OCI-LY1 (cell line): ENCODE results near the gene CCDC172.

Experiments used
- H2AFZ ChIP-seq: fragments of 200-600 bp; sonication (generic), shearing (Covaris generic); 2 replicates; pipeline ENCODE4 v1.6.0; 2014; ENCODE audit warnings: antibody characterized with exemption, mild to moderate bottlenecking, low read length
- H3F3A ChIP-seq: fragments of 200-600 bp; sonication (generic), shearing (Covaris generic); 2 replicates; pipeline ENCODE4 v1.6.0; 2014; ENCODE audit warnings: mild to moderate bottlenecking, antibody characterized with exemption, low read length, moderate library complexity; ENCODE audit not compliant: insufficient read depth
- H3K27ac ChIP-seq: fragments of 200-600 bp; sonication (generic); 2 replicates; pipeline ENCODE4 v1.5.1; 2014; ENCODE audit warnings: low read length, mixed run types, mild to moderate bottlenecking, low read depth; ENCODE audit not compliant: poor library complexity, severe bottlenecking
- H3K27me3 ChIP-seq: fragments of 200-600 bp; sonication (generic); 2 replicates; pipeline ENCODE4 v1.6.0; 2014; ENCODE audit warnings: antibody characterized with exemption, mild to moderate bottlenecking, low read length, moderate library complexity; ENCODE audit not compliant: insufficient read depth
- H3K36me3 ChIP-seq: fragments of 200-600 bp; sonication (generic); 2 replicates; pipeline ENCODE4 v1.6.1; 2014; ENCODE audit warnings: mild to moderate bottlenecking, antibody characterized with exemption, low read length, moderate library complexity, mixed read lengths; ENCODE audit not compliant: insufficient read depth
- H3K4me1 ChIP-seq: fragments of 200-600 bp; sonication (generic); 2 replicates; pipeline ENCODE4 v1.5.1; 2014; ENCODE audit warnings: mild to moderate bottlenecking, low read length, moderate library complexity; ENCODE audit not compliant: insufficient read depth, severe bottlenecking
- H3K4me2 ChIP-seq: fragments of 200-600 bp; sonication (generic), shearing (Covaris generic); 2 replicates; pipeline ENCODE4 v1.6.1; 2014; ENCODE audit warnings: low read length
- H3K4me3 ChIP-seq: fragments of 200-600 bp; sonication (generic); 2 replicates; pipeline ENCODE4 v1.5.1; 2014; ENCODE audit warnings: low read length, low read depth, mild to moderate bottlenecking, mixed read lengths; ENCODE audit not compliant: poor library complexity, severe bottlenecking
- H3K79me2 ChIP-seq: fragments of 200-600 bp; shearing (Covaris generic); 2 replicates; pipeline ENCODE4 v1.6.1; 2016; ENCODE audit warnings: mixed run types, low read length, mixed read lengths; ENCODE audit not compliant: insufficient read depth
- H3K9ac ChIP-seq: fragments of 200-600 bp; sonication (generic), shearing (Covaris generic); 2 replicates; pipeline ENCODE4 v1.6.1; 2014; ENCODE audit warnings: mild to moderate bottlenecking, low read length, mixed read lengths
- H3K9me2 ChIP-seq: fragments of 200-600 bp; sonication (generic), shearing (Covaris generic); 2 replicates; pipeline ENCODE4 v1.6.1; 2014; ENCODE audit warnings: low read depth, mild to moderate bottlenecking, low read length, mixed read lengths
- H3K9me3 ChIP-seq: fragments of 200-600 bp; shearing (Covaris generic); 2 replicates; pipeline ENCODE4 v1.6.1; 2014; ENCODE audit warnings: low read length, mixed read lengths
- H4K20me1 ChIP-seq: fragments of 200-600 bp; sonication (generic), shearing (Covaris generic); 2 replicates; pipeline ENCODE4 v1.6.0; 2016; ENCODE audit warnings: mild to moderate bottlenecking, low read length; ENCODE audit not compliant: insufficient read depth
- EZH2 ChIP-seq: fragments of 200-600 bp; sonication (generic), shearing (Covaris generic); IDR thresholded peaks from 2 replicates; pipeline ENCODE4 v1.8.0; 2017; ENCODE audit warnings: borderline replicate concordance, mixed run types, mild to moderate bottlenecking, antibody characterized with exemption, low read length, moderate library complexity, mixed read lengths
- TF ChIP-seq, protein P1 (sequence below): fragments of 200-600 bp; sonication (generic), shearing (Covaris generic); IDR thresholded peaks from 2 replicates; pipeline ENCODE4 v1.5.1; 2017; ENCODE audit warnings: mild to moderate bottlenecking, antibody characterized with exemption, low read length, moderate library complexity, mixed read lengths

The CCDC172 gene

DNA sequence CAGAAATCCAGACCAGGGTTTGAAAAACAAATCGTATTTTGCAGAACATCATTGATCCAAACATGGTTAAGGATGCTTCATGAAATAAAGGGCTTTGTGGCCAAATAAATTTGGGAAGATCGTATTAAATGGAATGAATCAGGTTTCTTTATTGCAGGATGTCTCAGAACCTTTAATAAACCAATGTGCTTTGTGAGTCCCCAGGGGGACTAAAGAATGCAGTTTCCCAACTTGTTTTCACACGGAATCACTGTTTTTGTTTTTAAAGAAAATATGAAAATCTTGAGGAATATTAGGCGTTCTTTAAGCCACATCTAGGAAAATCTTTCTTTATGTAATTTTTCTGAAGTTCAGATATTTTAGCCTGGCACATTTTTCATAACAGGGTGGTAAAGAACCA, 16.8 kb upstream of the CCDC172 start:
- no peak overlapping the region for H3K4me2 ChIP-seq
- no peaks in the 10 kb centered on the region for H3K4me1 ChIP-seq
- no peaks in the 10 kb centered on the region for H3K79me2 ChIP-seq
- no peaks in the 10 kb centered on the region for H3K9me3 ChIP-seq
- H3K9ac ChIP-seq, result no peak overlapping the region
- no peaks in the 10 kb centered on the region for H3K27me3 ChIP-seq
- H2AFZ ChIP-seq, result no peak overlapping the region
- TF ChIP-seq EZH2, result no peak
- TF ChIP-seq, protein P1, sequence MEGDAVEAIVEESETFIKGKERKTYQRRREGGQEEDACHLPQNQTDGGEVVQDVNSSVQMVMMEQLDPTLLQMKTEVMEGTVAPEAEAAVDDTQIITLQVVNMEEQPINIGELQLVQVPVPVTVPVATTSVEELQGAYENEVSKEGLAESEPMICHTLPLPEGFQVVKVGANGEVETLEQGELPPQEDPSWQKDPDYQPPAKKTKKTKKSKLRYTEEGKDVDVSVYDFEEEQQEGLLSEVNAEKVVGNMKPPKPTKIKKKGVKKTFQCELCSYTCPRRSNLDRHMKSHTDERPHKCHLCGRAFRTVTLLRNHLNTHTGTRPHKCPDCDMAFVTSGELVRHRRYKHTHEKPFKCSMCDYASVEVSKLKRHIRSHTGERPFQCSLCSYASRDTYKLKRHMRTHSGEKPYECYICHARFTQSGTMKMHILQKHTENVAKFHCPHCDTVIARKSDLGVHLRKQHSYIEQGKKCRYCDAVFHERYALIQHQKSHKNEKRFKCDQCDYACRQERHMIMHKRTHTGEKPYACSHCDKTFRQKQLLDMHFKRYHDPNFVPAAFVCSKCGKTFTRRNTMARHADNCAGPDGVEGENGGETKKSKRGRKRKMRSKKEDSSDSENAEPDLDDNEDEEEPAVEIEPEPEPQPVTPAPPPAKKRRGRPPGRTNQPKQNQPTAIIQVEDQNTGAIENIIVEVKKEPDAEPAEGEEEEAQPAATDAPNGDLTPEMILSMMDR, result no peak
- H3K9me2 ChIP-seq, result no peaks in the 10 kb centered on the region
- H3K36me3 ChIP-seq, result no peaks in the 10 kb centered on the region
- no peak overlapping the region for H3K4me3 ChIP-seq
- H3K27ac ChIP-seq, result no peak overlapping the region
- H4K20me1 ChIP-seq, result no peaks in the 10 kb centered on the region
- H3F3A ChIP-seq, result no peaks in the 10 kb centered on the region

DNA sequence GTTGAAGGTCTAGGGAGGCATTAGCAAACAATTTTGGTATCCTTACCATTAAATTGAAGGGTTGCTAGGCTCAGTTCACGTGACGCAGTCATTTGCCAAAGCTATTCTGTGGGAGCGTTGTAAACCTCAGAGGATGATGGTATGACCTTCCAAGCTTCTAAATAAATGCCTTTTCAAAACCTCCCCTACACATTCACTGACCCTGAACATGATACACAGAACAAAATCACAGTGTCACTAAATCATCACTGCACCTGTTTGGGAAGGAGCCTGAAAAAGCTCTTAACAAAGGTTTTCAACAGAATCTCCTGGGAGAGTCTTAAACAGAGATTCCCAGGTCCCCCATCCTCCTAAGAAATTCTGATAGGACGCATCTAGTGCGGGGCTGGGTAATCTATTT, 13.2 kb upstream of the CCDC172 start:
- no peak overlapping the region for H3K9ac ChIP-seq
- no peaks in the 10 kb centered on the region for H3F3A ChIP-seq
- H3K27me3 ChIP-seq, result no peaks in the 10 kb centered on the region
- no peaks in the 10 kb centered on the region for H3K36me3 ChIP-seq
- H2AFZ ChIP-seq, result no peak overlapping the region
- H4K20me1 ChIP-seq, result no peaks in the 10 kb centered on the region
- no peak overlapping the region for H3K27ac ChIP-seq
- no peaks in the 10 kb centered on the region for H3K9me3 ChIP-seq
- H3K9me2 ChIP-seq, result no peaks in the 10 kb centered on the region
- TF ChIP-seq, protein P1, result no peak
- no peak for TF ChIP-seq EZH2
- no peak overlapping the region for H3K4me3 ChIP-seq
- no peaks in the 10 kb centered on the region for H3K4me1 ChIP-seq
- H3K4me2 ChIP-seq, result no peak overlapping the region
- H3K79me2 ChIP-seq, result no peaks in the 10 kb centered on the region

DNA sequence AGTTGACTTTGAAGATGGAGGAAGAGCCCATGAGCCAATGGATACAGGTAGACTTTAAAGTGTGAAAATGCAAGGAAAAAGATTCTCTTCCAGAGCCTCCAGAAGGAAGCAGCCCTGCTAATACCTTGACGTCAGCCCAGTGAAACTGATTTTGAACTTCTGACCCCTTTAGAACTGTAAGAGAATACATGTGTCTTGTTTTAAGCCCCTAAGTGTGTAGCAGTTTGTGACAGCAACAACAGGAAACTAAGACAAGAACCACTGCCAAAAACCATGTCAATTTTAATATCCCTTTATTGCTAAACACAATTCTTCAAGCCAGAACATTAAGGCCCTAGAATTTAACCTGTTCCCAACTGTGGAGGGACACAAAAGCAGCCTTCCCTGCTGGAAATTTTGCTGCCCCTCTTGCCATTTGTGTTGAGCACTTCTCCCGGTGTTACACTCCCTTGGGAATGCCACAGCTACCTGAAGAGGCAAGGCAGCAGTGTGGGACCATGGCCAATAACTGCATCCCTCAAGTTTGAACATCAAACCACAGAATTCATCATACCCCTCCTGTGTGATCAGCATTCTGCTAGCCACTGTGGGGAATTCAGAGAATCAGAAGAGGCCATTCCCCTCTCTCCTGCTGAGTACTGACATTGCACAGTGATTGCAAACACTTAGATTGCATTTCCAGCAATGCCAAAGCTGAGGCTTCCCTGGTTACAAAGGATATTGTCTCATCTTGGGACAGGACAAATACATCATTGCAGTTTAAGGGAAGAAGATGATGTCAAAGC, 12.3 kb upstream of the CCDC172 start:
- no peaks in the 10 kb centered on the region for H3K9me3 ChIP-seq
- H3K27ac ChIP-seq, result no peak overlapping the region
- no peaks in the 10 kb centered on the region for H3K9me2 ChIP-seq
- H3K4me1 ChIP-seq, result no peaks in the 10 kb centered on the region
- no peaks in the 10 kb centered on the region for H3K36me3 ChIP-seq
- H3F3A ChIP-seq, result no peaks in the 10 kb centered on the region
- no peak for TF ChIP-seq EZH2
- TF ChIP-seq, protein P1, result no peak
- no peaks in the 10 kb centered on the region for H4K20me1 ChIP-seq
- no peak overlapping the region for H3K4me2 ChIP-seq
- no peaks in the 10 kb centered on the region for H3K27me3 ChIP-seq
- H3K9ac ChIP-seq, result no peak overlapping the region
- no peak overlapping the region for H3K4me3 ChIP-seq
- H2AFZ ChIP-seq, result no peak overlapping the region
- no peaks in the 10 kb centered on the region for H3K79me2 ChIP-seq
